Measurements from ENCODE around the gene ODAD4.

ODAD4 gene

DNA sequence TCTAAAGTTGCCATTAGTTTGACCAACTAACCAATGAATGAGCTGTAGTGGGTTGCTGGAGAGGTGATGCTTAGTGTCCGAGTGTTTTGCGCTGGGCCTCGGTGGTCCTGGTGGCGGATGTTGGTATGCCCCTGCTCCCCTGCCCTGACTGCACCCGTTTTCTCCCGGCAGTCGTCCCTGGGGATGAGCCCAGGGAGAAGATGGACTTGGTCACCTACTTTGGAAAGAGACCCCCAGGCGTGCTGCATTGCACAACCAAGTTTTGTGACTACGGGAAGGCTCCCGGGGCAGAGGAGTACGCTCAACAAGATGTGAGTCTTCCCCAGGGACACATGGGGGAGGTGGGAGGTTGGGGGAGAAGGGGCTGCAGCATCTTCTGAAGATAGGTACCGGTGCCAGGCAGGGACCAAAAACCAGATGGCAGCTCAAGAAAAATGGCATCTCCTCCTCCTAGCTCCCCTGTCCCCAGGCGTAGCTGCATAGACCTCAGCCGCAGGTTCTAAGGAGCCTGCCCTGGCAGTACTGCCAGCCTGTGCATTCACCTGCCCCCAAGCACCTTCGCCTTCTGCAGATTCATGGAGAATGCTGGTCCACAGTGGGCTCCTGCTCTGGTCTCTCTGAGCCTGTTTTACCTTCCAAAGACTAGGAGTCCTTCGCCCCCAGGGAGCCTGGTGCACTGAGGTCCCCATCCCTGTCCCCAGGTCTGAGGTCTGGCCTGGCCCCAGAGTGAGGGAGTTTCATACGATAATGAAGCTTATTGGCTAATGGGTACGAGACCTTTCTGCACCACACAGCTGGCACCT lies 41.5 kb downstream of the ODAD4 start:
- no peak for DNase-seq (ENCODE audit: low read depth in 3 of 3)

DNA sequence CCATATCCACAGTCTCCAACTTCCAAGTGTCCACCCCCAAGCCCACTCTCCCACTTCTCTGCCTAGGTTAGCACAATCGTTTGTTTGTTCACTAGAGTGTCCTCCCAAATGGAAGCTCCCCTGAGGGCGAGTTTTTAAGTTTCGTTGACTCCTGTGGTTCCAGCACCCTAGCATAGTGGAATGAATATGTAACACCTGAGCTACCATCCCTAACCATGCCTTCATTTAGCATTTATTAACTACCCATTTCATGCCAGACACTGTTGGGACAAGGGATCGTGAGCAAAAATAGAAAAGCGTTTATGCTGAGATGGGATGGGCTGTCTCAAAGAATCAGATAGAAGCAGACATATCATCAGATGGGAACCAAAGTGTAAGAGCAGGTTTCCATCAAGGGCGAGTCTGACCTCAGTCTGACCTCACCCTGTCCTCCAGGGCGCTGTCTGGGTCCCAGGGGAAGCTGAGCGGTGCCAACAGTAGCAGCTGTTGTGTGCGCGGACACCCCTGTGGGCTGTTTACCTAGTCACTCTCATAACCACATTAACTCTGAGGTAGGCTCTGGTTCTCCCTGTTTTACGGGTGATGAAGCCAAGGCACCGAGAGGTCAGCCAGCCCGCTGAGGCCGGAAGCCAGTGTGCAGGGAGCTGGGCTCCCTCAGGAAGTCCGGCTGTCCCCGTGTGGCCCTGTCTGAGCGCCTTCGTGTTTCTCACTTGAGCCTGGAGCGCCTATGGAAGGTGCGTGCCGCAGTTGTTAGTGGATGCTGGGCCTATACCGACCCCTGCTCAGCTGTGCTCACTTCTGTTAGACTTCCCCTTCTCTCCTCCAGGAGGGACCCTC lies 42.4 kb downstream of the ODAD4 start:
- DNase-seq (ENCODE audit: low read depth in 3 of 3): no peak

GRCh38 chr17:41973408-41973811 lies 43.0 kb downstream of the ODAD4 start:
- DNase-seq (ENCODE audit: low read depth in 3 of 3): no peak

DNA sequence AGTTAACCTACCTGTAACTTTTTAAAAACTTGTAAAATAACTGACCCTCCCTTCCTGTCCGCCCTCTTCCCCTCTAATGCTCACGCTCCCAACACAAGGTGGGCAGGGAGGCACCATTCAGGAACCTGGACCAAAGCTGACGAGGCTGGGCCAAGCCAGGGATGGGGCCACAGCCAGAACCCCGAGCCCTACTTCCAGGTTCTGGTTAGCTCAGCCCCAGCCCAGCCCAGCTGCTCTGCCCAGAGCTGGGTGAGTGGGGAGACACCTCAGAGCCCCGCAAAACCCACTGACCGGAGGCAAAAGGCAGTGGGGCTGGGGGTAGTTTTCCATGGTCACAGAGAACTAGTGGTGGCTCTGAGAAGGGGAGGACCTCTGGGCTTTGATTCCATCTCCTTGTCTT lies 43.6 kb downstream of the ODAD4 start:
- DNase-seq (ENCODE audit: low read depth in 3 of 3): no peak

GRCh38 chr17:41974658-41975057 lies 44.2 kb downstream of the ODAD4 start:
- DNase-seq (ENCODE audit: low read depth in 3 of 3): no peak

GRCh38 chr17:41975099-41976083 lies 45.0 kb downstream of the ODAD4 start:
- DNase-seq (ENCODE audit: low read depth in 3 of 3): no peak

- no peak for DNase-seq (ENCODE audit: low read depth in 3 of 3)
Observed at GRCh38 chr17:41976142-41976768, 45.8 kb downstream of the ODAD4 start.

- no peak for DNase-seq (ENCODE audit: low read depth in 3 of 3)
Observed at GRCh38 chr17:41977991-41978390, 47.6 kb downstream of the ODAD4 start.

DNA sequence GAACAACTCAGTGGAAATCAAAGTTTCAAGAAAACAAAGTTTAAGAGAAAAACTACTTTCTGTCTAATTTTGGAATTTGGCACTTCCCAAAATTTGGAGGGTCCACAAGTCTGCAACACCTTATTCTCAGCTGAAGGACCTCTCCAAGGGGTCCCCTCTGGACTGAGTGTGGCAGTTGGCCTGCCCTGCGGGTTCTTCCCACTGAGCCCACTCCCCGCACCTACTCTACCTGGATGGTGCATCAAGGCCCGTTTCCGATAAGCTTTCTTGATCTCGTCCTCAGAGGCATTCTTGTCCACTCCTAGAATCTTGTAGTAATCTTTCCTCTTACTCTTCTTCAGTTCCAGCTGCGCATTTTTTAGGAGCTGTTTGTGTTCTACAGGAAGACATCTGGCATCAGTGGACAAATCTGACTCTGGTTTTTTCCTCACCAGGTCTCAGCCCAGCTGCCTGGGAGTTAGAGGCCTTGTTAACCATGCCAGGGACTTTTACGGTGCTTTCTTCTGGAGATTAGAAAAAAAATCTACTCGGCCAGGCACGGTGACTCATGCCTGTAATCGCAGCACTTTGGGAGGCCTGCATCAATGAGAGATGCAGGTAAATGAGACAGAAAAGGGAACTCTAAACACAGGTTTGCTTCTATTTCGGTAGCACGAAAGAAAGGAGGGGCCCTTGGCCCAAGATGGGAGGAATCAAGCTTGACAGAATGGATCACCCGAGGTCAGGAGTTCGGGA lies 51.8 kb downstream of the ODAD4 start:
- no peak for DNase-seq (ENCODE audit: low read depth in 3 of 3)

DNA sequence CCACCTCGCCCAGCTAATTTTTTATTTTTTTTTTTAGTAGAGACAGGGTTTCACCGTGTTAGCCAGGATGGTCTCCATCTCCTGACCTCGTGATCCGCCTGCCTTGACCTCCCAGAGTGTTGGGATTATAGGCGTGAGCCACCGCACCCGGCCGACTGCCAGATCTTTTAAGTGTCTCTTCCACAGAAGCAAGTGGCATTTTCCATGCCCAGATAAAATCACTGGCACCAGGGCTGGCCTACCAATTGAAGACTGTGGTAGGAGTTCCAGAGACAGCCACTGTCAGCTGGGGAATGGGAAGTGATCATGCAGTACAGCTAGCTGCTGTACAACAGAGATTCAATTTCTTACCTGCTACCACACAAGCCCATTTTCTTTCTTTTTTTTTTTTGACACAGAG lies 54.0 kb downstream of the ODAD4 start:
- DNase-seq (ENCODE audit: low read depth in 3 of 3): no peak

GRCh38 chr17:41985919-41986318 lies 55.5 kb downstream of the ODAD4 start:
- DNase-seq (ENCODE audit: low read depth in 3 of 3): no peak

DNA sequence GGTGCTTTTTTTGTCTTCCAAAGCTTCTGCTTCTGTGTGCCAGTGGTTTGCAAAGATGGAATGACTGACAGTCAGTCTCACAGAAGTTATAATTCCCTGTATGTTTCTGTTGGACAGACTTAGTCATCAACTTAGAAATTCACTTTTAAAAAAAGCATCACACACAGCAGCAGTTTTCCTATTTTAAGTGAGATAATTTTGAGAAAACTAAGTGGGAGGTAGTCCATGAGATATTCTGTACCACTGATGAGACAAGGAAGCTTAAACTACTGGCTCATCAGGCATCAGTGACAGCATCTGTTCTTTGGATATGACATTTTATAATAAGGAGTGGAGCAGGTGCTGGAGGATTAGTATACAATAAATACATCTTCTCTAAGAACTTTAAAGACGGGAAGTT lies 56.2 kb downstream of the ODAD4 start:
- no peak for DNase-seq (ENCODE audit: low read depth in 3 of 3)

GRCh38 chr17:41987642-41988041 lies 57.2 kb downstream of the ODAD4 start:
- DNase-seq (ENCODE audit: low read depth in 3 of 3): no peak

DNA sequence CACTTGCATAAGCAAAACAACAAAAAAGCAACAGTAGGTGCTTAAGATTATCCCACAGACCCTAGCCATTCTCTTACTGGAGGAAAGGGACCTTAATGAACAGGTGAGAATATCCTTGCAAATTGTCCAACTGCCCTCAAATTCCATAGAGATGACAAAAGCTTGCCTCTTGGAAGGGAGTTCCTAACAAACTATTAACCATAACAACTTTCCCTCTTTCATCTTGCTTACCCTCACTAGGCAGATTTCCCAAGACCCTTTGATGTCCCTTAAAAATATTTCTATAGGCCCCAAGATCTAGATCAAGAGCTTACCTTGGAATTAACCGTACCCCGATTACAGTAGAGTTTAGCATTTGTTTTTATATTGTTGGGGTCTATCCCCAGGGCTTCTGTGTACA lies 58.0 kb downstream of the ODAD4 start:
- no peak for DNase-seq (ENCODE audit: low read depth in 3 of 3)

GRCh38 chr17:41989702-41990419 lies 59.4 kb downstream of the ODAD4 start:
- DNase-seq (ENCODE audit: low read depth in 3 of 3): no peak

DNA sequence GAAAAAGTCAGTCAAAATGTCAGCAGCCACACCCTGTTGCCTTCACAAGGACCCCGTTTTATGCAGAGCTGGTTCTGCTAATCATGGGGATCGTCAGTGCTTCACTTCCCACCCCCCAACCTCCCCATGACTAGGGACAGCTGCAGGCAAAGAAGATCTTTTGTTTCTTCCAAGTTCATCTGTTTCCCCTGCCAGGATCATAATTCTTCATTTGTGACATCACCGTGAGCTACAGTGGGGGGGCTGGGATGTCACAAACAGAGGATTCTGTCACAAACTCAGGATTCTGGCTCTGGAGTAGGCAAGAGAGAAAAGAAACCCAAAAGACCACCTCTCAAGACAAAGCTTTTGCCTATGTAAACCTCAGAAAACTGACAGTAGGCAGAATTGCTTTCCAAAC lies 62.2 kb downstream of the ODAD4 start:
- DNase-seq (ENCODE audit: low read depth in 3 of 3): no peak

DNA sequence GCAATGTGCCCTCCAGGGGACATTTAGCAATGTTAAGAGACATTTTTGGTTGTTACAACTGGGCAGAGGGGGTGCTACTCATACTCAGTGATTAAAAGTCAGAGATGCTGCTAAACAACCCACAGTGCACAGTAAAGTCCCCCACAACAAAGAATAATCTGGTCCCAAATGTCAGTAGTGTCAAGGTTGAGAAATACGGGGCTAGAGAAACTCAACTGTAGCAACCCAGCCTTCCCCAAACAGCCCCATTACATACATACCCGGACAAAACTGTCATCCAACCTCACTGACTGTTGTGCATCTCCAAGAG lies 66.4 kb downstream of the ODAD4 start:
- no peak for DNase-seq (ENCODE audit: low read depth in 3 of 3)

DNA sequence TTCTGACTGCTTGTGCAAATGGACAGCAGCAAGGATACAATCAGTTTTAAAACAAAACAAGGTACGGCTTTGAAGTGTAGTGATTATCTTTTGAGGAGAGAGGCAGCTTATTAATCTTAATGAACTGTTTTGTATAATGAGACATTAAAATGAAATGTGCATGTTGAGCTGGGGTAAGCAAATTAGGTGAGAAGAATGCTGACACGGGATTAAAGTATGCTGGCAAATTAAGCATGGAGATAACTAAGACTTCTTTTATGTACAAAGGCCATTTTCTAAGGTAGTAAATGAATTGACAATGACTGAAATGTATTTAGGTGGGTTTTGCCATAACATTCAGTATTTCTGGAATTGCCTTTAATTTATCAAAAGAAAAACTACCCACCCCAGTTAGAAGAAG lies 68.1 kb downstream of the ODAD4 start:
- DNase-seq (ENCODE audit: low read depth in 3 of 3): no peak

- DNase-seq (ENCODE audit: low read depth in 3 of 3): no peak
Observed at GRCh38 chr17:42000413-42001133, 70.2 kb downstream of the ODAD4 start.

DNA sequence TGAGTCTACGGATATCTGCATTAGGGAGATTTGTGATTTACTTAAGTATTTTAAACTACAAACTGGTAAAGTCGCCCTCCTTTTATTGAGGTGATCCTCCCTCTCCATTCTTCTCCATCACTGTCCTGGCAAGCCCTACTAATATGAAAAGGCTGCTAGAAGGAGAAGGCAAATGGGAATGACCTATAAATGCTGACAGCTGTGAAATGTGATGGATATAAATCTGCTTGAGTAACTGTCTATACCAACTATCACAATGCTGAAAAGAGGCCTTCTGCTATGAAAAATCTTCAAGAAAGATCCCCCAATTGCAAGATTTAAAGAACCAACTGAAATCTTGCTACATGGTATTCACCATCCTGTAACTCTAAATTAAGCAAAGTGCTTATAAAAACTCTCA lies 71.3 kb downstream of the ODAD4 start:
- DNase-seq (ENCODE audit: low read depth in 3 of 3): no peak

Measured in stimulated activated CD4-positive, alpha-beta T cell treated with anti-CD3 and anti-CD28 coated beads, TNF-alpha, amount 100 ng/mL, for 48 hours (primary cell).